GM19452 (cell line): Measurements from ENCODE around the gene DLGAP1.
"Not testable (repeated sequence)": the region's sequence is repeated elsewhere in the genome, so short reads cannot be mapped to it uniquely, and the experiment has no call there.

Experiments
- ATAC-seq: cut with Tn5 transposase; IDR thresholded peaks from one replicate; pipeline ENCODE4 v1.9.1; 2021; ENCODE audit not compliant: unreplicated experiment

The DLGAP1 gene

DNA sequence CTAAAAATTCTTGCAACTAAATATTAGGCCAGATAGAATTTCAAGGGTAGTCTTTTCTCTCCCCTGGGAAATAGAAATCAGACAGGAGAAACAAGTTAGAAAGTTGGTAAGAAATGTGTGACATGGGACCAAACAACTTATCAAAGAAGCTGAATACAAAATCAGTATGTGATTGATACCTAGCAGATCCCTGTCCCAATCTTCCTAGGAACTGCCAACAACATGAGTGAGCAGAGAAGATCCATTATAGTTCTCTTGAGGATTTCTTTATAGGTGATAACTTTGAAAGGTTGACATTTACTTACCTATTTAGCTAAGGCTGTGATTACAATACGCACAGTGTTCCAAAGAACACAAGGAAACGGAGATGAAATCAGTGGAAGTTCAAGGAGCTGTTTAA is 162.4 kb downstream of the DLGAP1 start:
- ATAC-seq, result no peak

DNA sequence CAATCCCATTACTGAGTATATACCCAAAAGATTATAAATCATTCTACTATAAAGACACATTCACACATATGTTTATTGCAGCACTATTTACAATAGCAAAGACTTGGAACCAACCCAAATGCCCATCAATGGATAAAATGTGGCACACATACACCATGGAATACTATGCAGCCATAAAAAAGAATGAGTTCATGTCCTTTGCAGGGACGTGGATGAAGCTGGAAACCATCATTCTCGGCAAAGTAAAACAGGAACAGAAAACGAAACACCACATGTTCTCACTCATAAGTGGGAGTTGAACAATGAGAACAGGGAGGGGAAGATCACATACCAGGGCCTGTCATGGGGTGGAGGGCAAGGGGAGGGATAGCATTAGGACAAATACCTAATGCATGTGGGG is 167.8 kb downstream of the DLGAP1 start:
- not testable (repeated sequence) for ATAC-seq

DNA sequence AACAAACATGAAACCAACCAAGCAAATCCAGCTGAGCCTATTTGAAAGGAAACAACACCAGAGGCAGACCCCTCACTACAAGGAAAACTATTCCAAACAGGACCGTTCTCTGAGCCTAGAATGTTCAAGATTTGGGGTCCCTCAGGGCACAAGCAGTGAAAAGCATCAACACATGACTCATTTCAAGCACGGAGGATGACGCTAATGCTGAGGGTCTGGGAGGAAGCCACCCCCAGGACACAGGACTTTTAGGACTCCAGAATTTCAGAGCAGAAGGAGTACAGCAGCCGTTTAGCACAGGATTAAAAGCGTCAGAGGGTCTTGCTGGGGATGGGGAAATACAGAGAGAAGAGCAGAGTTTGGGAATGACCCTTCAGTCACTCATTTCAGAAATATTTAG is 168.9 kb downstream of the DLGAP1 start:
- ATAC-seq, result no peak

DNA sequence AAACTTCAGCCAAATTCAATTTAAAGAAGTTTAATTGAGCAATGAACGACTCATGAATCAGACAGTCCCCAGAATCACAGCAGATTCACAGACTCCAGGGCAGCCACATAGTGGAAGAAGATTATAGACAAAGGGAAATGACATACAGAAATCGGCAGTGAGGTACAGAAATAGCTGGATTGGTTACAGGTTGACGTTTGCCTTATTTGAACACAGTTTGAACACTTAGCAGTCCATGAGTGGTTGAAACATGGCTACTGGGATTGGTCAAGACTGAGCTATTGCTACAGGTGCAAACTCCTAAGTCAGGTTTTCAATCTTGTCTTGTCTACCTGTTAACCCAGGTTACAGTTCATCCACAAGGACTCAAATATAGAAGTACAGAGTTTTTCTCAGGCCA is 169.6 kb downstream of the DLGAP1 start:
- no peak for ATAC-seq

DNA sequence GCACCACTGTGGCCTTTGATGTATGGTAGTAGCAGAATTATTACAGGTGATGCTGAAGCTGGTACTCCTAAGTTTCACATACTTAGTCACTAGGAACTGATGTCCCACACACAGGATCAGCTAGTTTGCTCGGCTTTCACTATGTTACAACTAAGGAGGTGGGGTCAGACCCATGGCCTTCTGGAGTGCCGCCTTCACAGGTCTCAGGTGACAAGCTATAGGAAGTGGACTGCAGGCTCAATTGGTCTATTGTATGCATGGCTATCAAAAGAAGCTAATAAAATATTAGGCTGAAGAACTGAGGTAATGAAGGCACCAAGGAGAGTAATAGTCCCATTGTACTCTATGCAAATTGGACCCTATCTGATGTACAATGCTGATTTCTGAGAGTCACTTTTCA is 170.6 kb downstream of the DLGAP1 start:
- no peak for ATAC-seq

DNA sequence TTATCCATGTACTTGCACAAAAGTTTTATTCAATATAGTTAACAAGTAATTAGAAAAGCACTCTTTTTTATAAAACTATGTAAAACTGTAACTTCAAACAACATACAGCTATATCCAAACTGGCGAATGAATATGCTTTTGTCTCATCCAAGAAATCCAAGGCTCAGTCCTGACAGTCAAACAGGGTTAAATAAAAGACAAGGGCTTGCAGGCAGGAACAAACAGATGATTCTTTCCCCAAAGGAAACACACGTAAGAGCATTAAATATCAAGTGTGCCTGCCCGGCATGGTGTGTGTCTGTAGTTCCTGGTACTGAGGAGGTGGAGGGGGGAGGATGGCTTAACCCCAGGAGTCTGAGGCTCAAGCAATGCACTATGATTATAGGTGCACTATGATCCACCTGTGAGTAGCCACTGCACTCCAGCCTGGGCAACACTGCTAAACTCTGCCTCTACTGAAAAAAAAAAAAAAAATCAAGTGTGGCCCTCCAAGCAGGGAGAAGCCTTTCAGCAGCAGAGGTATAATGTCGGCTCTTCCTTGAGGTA is 171.3 kb downstream of the DLGAP1 start:
- ATAC-seq, result no peak

DNA sequence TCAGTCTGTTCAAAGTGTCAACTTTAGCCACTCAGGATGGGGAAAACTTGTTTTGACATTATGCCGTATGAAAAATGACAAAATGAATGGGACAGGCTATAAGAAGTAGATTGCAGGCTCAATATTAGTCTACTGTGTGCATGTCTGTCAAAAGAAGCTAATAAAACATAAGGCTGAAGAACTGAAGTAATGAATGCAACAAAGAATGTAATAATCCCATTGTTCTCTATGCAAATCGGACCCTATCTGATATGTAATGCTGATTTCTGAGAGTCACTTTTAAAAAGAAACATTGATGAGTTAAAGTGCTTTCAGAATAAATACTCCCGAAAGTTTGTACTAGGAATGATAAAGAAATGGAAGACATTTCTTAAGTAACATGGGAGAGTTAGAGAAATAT is 172.2 kb downstream of the DLGAP1 start:
- no peak for ATAC-seq

DNA sequence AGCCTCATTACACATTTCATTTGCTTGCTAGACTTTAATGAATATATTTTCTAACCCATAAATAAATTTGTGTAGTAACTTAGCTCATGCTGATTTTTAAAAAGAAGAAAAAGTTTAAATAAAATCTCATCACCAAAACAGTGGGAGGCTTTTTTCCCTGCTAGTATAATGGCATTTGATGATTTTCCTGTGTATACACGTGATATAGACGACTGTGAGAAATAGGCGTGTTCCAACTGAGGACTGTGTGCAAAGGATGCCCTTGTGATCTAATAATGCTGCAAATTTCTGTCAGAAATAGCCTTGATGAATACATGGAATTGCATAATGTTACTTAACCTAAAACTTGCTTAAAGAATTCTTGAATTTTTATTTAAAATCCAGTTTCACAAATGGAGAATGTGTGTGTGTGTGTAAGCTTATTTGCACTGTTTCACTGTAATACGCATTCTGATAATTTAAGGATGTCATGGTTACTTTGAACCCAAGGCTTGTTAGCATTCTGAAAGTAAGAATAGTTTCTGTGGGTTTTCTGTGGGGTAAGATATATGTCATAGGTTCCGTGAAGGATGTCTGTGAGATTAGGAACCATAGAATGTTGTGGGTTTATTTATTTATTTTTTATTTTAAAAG is 178.0 kb downstream of the DLGAP1 start:
- ATAC-seq, result no peak

DNA sequence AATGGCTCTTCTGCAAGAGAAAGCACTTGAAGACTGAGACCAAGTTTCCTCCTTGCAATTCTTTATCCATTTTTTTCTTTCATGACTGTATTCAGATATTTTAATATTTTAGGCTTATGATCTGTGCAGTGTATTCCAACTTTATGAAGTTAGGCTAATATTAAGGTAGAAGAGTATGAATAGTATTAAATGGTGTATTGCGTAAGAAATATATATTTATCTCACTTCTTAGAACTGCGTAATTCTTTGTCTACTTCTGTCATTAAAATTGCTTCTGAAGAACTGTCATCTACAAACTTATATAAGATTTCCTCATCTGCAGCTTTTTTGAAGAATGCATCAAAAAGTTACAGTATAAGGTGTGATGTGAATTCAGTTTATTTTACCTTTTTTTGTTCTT is 183.2 kb downstream of the DLGAP1 start:
- no peak for ATAC-seq

DNA sequence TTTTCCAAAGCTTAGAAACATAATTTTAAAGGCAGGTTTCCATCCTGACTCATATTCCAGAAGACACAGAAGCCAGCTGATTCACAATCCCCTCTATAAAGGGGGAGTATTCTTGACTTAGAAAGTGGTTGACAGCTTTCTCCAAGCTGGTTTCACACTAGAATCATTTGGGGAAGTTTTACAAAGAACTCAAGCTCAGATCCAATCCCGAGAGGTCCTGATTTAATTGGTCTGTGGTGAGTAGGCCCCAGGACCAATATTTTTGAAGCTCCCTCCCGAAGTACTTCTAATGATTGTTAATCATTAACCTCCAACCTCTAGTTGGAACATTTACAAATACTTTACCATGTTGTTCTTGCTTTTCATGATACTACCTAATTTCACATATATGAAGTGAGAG is 184.1 kb downstream of the DLGAP1 start:
- ATAC-seq, result no peak

DNA sequence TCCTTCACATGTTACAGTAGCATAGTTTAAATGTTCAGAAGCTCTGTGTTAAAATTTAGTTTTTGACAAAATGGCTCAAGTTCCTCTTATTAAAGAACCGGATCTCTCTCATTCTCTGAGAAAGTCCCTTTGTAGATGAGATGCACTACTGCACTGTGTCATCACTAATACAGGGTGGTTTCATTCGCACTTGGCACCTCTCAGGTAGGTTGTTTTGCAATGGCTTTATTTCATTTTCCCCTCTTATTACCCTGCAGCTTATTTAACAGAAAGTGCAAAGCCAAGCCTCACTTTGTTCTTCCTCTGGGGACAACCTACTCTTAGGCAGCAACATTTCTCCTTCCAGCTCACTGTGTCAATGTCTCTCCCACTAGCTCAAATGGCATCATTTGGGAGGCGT is 185.1 kb downstream of the DLGAP1 start:
- no peak for ATAC-seq

DNA sequence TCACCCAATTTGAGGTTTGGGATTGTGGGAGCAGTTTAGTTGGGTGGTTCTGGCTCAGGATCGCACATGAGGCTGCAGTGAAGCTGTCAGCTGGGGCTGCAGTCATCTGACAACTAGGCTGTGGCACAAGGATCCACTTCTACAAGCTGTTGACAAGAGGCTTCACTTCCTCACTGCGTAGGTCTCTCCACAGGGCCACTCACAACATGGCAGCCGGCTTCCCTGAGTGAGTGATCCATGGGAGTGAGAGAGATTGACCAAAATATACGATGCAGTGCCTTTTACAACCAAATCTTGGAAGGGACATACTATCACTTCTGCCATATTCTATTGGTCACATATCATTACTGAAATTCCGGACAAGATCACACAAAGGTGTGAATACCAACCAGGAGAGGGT is 187.5 kb downstream of the DLGAP1 start:
- ATAC-seq, result no peak

DNA sequence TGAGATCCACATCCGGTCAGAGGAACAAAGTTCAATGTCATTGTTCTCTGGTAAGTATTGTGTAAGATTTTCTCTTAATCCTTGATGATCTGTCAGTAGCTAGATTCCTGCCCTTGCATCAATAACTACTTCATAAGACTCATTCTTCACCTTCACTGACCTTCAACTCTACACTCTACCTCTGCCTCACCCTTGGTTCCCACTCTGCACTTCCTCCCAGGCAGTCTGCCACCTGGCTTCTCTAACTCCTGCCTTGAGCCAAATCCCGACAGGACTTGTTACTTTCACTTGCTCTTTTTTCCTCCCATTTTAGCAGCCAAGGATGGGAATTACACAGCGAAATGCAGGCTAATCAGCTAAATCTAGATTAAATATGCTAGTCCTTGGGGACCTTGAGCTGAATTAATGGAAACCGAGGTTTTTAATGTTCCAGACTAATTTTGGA is 190.7 kb downstream of the DLGAP1 start:
- ATAC-seq, result no peak

DNA sequence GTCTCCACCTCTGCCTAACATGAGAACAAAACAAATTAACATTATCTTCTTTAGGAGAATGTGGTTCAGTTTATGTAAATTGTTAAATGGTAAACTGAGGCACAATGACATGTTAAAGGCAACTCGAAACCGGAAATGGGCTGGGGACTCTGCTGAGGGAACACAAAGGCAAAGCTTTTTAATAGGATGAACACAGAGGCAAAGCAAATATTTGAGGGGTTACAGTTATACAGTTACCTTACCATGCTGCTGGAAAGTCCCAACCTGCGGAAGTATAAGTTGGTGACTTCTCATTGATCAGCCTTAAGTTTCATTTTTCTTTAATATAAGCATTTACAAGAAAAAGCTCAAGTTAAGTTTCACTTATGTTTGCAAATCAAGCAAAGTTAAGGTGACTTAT is 195.0 kb downstream of the DLGAP1 start:
- no peak for ATAC-seq

DNA sequence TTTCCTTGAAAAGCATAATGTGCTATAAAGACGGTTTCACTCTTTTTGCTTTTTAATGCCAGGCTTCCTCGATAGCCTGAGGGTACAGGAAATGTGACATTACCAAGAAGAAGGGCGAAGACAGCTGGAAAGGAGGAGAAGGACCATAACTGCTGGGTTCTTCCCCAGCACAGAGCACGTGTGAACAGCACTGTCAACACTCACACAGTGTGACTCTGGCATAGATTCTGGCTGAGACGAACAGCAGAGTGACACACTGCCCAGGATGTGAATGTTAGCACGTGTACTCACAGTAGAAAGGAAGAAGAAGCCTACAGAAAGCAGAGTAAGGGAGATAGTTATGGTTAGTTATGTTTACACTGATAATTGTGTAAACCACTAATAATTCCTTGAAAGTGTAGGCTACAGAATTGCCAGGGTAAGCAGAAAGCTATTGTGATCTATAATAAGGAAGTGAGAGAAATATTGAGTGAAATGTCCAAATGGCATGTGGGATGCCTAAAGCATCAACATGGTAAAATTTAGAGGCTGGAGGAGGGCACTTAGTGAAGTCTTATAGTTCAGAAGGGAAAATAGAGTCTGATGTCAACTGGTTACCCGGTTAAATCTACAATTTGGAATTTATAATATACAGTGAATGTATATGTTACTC is 198.2 kb downstream of the DLGAP1 start:
- ATAC-seq, result no peak

DNA sequence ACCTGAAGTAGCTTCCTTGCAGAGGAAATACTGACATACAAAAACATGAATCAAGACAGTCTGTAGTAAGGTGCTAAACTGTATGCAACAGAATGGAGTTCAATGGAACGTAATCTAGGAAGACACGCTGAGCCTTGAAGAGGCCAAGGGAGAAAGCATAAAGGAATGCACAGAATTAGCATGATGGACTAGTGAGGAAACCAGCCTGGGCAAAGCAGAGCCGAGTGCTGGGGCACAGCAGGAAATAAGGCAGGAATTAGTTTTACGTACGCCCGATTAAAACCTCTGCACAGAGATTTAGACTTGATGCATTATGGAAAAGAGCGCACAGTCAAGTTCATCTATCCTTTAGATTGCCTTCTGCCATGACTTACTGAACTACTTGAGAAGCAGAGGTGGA is 200.3 kb downstream of the DLGAP1 start:
- ATAC-seq, result no peak

DNA sequence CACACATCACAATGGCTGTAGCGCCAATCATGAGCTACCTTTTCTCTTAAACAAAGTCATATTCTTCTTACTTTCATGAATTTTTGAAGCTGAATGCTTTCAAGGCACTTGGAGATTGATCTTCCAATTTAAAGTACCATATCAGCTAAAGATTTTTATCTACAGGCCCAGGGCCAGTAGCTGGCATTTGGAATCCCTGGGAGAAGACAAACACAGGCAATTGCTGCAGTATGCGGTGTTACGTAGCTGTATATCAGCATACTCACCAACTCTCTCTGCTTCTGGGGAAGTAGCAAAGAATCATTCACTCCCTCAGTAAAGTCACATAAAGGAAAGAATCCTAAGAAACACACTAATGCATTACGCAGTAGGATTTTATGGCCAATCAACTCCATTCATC is 202.3 kb downstream of the DLGAP1 start:
- ATAC-seq, result no peak

DNA sequence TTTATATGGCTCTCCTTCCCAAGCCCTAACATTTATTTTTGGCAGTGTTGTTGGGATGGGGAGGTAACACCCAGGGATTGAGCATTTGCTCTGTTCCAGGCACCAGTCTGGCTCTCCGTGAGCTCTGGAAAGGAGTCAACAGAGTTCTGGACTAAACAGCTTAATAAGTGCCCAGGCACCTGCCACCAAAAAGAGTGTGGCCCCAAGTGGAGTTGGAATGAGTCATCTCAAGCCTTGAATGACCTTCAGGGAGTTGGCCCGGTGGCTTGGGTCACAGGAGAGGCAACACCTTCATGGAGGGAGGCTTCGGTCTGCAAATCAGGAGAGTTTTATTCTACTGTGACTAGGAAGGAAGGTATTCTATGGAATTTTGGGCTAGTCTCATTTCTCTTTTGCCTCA is 203.2 kb downstream of the DLGAP1 start:
- no peak for ATAC-seq

DNA sequence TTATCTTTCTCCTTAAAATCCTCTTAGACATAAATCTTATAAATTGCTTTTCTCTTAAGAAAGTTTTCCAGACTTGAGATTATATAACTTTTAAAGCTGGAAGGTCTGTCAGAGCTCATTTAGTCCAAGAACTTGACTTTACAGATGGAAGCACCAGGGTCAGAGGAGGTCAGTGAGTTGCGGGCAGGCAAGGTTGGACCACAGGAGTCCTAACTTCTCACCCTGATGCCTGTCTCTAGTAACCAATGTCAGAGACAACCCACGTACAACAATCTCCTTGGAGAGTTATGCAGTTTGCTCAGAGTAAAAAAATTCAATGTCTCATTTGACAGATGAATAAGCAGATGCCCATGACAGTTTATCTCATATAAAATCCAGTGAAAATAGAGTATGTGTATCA is 203.9 kb downstream of the DLGAP1 start:
- ATAC-seq, result no peak

DNA sequence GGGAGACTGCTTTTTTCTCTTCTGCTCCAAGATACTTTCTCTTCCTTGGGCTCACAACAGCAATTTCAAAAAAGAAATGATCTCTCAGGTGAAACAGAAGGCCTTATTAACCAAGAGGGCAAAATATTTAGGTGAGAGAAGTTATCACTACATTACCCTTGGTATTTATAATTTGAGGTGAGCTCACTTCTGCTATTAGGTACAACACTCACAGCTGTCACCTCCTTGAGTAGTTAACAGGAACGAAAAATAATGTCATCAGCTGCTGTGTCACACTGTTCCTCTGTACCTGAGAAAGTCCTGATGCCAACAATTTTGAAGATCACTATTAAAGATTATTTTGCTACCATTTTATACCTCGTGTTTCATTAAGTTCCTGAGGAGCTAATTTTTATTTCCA is 205.0 kb downstream of the DLGAP1 start:
- ATAC-seq, result no peak

DNA sequence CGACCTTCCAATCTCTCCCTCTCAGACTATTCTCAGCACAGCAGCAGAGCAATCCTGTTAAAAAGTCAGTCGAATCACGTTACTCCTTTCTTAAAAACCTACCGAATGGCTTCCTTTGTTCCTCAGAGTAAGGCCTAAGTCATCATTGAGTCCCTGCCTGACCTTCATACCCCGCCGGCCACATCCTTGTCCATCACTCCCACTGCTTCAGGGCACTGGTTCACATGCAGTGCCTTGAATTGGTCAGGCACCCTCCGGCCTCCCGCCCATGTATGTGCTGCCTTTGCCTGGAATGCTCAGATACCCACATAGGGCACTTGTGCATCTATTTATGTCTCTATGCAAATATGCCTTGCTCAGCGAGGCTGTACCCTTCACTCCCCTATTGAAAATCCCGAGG is 206.4 kb downstream of the DLGAP1 start:
- no peak for ATAC-seq

DNA sequence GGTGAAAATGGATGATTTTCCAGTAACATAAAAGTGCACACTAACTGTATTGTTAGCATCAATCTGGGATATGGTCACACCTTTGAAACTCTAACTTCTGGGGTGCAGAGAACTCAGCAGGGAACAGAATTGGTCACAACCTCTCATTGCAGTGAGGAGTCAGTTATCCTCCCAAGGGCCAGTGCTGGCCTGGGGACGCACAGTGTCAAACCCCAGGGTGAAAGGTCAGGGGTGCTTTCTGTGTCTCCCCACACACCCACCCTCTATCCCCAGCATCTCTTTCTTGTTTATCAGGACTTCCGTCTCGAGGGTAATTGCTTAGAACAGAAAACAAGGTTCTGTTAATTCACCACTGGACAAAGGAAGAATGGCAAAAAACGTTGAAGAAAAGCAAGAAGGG is 208.7 kb downstream of the DLGAP1 start:
- no peak for ATAC-seq

DNA sequence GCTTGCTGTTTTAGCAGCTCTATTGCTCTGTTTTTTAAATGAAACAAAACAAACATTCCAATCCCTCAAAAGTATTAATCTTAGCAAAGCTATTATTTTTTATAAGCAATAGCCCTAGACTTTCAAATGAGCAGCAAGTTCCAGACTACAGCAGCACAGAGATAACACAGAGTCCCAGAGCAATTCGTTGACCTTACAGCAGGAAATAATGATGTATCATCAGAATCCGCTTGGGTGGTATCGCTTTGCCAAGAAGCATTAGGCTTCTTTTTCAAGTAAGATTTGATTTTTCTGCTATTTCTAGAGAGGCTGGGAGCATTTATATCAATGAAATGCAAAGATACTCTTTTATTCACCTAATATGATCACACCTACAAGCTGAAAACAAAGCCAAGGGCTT is 209.7 kb downstream of the DLGAP1 start:
- ATAC-seq, result no peak
